HG03432 (cell line): ENCODE data around the gene PNCK.
"Not testable (repeated sequence)": the region's sequence is repeated elsewhere in the genome, so short reads cannot be mapped to it uniquely, and the experiment has no call there.

Experiments
- ATAC-seq: cut with Tn5 transposase; IDR thresholded peaks from one replicate; pipeline ENCODE4 v1.9.1; 2021; ENCODE audit warnings: mild to moderate bottlenecking, moderate library complexity; ENCODE audit not compliant: unreplicated experiment

The PNCK gene

DNA sequence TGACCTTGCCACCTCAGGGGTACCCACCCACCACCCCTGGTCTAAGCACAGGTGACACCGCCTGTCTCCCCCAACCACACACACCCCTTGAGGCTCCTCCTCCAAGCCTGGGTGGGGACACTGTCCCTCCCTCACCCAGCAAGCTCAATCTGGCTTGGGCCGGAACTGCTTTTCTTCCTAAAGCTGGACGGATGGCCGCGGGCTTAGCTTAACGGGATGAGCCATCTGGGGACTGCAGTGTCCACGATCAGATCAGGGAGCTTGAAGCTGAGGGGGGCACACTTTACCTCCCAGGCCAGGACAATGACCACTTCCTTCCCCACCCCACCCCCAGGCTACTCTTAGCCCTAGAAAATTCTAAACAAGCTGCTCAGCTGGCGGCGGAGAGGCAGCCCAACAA lies 13.1 kb upstream of the PNCK start:
- ATAC-seq: no peak

DNA sequence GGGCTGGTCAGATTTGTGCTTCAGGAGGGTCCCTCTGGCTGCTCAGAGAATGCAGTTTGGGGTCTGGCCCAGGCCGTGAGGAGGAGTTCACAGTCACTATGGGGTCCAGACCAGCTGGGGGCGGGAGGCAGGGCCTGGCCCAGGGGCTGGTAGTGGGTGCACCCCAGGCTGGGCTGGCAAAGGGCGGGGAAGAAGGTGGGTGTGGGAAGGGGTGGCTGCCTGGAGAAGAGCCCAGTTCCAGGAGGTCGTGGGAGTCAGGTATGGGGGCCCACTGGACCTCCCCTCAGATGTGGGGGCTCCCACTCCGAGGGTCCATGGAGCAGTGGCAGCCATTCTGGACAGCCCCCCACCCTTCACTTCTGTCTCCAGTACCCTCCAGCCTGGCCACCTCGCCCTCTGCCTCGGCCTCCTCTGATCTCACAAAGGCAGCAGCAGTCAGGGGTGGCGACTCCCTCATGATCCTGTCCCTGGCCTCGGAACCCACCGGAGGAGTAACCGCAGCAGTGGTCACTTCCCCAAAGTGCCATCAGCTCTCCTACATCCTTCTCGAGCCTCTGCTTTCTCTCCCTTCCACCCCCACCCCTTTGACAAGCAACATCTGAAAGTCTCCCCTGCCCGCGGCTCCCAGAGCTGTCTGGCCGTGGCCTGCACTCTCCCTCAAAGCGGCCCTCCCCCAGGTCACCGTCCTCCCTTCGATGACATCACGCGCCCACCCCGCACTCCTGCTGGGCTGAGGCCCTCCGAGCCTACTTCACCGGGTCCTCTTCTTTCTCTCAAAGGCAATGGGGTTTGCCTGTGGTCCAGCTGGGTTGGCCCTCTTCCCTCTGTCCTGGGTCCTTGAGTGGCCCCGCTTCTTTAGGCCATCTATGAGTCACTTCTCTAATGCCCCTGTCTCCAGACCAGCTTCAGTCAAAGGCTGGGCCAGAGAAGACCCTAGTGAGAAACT lies 12.4 kb upstream of the PNCK start:
- ATAC-seq: no peak

DNA sequence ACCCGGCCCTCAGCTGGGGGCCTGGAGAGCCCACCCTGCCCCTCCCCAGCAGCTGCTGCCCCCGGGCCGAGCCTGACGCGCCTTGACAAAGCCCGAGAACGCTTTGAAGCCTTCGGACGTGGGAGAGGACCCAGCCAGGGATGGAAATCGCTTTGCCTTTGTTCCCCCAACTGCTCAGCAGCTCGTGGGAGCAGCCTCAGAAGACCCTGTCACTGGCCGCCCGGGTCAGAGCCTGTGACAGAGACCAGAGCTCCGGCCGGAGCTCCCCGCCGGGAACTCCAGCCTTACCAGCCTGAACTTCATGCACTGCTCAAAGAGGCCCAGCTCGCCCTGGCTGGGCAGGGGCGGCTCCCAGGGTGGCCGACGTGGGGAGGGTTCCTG lies 11.5 kb upstream of the PNCK start:
- no peak for ATAC-seq

GRCh38 chrX:153684467-153685155 lies 11.0 kb upstream of the PNCK start:
- no peak for ATAC-seq

GRCh38 chrX:153683486-153683885 lies 9.9 kb upstream of the PNCK start:
- not testable (repeated sequence) for ATAC-seq

DNA sequence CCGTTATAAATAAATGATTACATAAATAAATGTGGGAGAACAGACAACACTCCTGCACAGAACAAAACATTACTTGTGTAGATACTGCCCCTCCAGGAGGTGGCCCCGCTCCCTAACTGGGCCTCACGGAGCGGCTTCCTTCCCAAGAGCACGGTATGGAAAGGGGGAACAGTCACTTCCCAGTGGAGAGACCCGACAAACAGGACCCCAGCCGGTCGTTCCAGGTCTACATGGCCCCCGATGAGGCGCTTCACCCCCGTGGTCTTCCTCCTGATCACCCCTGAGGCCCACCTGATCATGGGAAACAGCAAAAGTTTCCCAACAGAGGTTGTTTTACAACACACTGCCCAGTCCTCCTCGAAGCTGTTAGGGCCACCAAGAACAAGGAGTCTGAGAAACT lies 7.6 kb upstream of the PNCK start:
- no peak for ATAC-seq

GRCh38 chrX:153674219-153674851 lies 722 bp upstream of the PNCK start:
- ATAC-seq: no peak

DNA sequence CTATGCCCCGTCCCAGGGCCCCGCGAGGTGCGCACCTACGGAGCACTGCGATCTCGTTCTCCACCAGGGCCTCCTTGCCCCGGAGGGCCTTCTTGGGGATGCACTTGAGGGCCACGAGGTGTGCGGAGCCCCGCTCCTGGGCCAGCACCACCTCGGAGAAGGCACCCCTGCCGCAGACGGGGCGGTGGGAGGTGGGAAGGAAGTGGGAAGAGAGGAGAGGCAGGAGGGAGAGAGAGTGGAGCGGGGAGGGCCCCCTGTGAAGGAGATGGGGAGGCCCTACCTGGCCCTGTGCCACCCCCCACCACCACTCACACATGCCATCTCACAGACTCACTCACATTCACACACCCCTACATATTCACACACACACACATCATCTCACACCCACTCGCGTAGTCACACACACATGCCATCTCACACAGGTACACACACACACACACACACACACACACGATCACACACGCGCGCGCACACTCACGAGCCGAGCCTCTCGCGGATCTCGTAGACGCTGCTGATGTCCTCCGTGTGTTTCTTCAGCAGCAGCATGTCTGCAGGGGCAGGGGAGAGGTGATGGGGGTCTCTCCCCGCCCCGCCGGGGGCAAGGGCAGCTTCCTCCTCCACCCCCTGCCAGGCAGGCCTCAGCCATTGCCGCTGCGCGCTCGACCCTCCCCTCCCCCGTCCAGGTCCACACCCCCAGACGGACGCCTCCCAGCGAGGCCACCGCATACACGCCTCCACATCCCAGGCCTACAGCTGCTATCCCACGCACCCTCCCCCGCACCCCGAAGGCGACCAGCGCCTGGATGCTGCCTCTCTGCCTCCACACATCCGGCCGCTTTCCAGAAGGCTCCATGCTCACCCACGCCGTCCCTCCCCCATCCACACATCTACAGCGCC lies 834 bp downstream of the PNCK start:
- ATAC-seq: no peak

- no peak for ATAC-seq
Observed at GRCh38 chrX:153671589-153672530, 1.8 kb downstream of the PNCK start.

DNA sequence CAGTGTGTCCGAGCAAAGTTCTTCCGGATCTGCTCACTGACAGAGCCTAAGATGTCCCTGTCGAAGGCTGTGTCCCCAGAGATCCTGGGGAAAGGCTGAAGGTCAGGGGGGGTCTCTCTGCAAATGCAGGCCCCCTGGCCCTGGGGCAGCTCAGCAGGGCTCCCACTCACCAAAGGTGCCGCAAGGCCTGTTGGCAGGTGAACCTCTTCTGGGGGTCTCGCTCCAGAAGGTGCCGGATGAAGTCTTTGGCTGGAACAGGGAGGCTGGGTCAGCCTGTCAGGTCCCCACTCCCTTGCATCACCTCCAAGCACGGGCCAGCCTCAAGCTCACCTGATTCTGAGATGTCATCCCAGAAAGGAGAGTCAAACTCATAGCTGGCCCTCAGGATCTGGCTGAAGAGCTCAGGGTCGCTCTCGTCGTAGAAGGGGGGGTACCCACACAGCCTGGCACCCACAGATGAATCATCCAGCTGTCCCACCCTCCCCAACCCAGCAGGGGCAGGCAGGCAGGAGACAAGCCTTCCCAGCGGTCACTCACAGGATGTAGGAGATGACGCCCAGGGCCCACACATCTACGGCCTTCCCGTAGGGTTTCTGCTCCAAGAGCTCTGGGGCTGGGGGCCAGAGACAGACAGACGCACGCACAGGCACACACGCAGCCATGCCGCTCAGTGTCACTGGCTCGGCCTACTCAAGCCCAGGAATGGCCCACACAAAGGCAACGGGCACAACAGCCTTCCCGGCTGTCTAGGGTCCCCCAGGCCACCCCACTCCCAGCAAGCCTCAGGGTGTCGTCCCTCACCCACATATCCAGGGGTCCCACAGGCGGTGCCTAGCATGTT lies 2.6 kb downstream of the PNCK start:
- no peak for ATAC-seq

DNA sequence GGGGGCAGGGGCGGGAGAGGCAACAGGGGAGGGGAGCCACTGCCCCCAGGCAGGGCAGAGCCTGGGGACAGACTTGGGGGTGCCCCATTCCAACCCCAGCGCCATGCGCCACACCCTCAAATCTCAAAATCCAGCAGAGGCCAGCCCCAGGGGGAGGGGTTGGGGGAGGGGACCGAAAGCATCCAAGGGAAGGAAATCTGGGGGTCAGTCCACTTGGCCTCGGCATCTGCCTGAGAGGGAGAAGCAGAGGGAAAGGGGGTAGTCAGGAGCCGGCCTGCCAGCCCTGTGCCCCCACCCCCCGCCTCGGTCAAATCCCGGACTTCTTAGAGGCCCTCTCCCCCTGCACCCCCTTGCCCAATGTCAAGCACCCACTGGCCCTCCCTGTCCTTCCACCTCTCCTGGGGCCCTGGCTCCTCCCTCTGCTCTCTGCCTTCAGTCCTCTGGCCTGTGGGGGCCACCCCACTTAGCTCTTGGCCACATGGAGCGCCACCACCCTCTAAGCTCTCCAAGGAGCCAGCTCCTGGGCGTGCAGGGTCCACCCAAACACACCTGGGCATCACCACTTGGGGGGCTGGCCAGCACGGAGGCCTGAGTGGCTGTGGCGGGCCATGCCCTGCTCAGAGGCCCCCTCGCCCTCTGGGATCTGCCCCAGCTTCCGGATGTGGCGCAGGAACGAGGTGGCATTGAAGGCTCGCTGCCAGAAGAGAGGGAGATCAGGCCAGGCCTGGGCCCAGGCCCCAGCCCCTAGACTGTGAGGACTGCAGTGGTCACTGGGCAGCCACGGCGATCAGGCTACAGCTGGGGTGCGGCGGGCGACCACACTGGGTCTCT lies 3.5 kb downstream of the PNCK start:
- ATAC-seq: no peak

- no peak for ATAC-seq
Observed at GRCh38 chrX:153669174-153669890, 4.3 kb downstream of the PNCK start.

GRCh38 chrX:153668423-153669173 lies 5.0 kb downstream of the PNCK start:
- ATAC-seq: no peak

DNA sequence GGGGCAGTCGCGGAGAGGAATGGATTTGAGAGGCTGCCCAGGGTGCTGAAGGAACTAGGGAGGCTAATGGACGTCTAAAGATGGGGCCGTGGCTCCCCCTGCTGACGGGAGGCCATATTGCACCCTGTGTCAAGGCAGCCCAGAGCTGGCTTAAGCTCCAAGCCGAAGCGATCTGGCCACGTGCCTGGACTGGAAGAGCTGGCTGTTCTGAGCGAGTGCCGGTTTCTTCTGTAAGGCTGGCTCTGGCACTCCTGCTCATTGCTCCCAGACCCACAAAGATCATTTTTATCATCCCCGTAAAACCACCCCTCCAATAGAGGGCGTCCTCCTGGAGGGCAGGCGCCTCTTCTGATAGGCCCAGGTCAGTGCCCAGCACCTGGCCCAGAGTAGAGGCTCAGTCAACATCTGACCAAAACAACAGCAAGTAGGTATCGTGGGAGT lies 5.6 kb downstream of the PNCK start:
- no peak for ATAC-seq

DNA sequence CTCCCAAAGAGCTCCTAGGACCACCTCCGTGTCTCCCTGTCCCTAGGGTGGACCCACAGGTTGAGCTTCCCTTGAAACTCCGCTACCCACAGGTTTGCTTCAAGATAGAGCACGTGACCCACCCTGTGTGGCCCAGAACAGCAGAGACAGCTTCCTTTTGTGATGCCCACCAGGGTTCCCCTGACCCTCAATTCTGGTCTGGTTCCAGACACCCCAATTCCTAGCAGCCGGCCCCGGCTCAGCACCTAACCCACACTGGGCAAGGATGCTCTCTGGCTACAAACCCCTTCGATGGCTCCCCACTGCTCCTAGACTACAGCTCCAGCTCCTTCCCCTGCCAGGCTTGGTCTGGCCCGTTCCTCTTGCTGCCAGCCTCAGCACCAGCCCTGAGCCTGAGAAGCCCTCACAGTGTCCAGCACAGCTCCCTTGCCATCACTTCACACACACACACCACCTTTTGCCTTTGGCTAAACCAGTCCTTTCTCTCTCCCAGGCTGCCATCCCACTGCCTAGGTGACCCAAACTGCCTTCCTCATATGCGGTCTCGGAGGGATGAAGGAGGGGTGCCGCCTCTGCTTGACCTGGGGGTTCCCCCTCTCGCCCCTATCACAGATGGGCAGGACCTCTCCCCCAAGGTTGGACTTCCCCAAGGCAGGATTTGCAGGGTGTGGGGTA lies 6.2 kb downstream of the PNCK start:
- no peak for ATAC-seq

DNA sequence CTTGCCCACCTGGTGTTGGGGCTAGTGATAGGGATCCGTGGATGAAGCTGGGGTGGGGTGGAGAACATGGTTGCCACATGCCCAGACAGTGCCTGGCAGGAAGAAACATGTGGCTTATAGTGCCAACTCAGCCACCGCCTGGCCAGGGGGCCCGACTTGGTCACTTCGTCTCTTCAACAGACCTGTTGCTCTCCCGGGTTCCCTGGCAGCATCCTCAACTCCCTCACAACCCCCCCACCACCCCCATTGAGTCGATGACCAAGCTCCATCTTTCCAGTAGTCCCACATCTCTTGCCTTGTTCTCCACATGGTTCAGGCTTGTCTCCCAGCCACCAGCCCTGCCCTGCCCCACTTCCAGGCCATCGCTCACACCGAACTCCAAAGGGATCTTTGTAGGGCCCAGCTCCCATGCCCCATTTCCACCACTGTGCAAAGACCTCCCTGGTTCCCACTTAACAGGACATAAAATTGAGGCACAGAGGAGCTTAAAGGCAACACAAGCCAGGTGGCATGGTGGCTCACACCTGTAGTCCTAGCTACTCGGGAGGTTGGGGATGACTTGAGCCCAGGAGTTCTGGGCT lies 7.8 kb downstream of the PNCK start:
- ATAC-seq: no peak
